Body of pancreas (tissue), 4 donors: Measurements from ENCODE around the gene ALCAM.

Source experiments
- CTCF ChIP-seq, 7 experiments: fragments of 450-650 bp in 4 of 7; fragments of 200-600 bp in 3 of 7; sonication (generic) in 3 of 7; IDR thresholded peaks; one replicate each; pipeline ENCODE4 v1.5.1; 2016 to 2019; ENCODE audit warnings: antibody characterized with exemption in 7 of 7
- POLR2A ChIP-seq, 3 donors: fragments of 450-650 bp; IDR thresholded peaks; one replicate each; pipeline ENCODE4 v1.6.1; 2016; ENCODE audit warnings: antibody characterized with exemption in 3 of 3, mild to moderate bottlenecking in 2 of 3

- TF ChIP-seq CTCF (IDR thresholded peaks at IDR 0.05) (no peak), POLR2A (IDR thresholded peaks at IDR 0.05) (no peak)
These were observed 188.5 kb downstream of the ALCAM start for GRCh38 chr3:105555206-105555605.
